Measurements from ENCODE around the gene ABCA9. TPM values are rescaled to one million over a fixed set of nuclear protein-coding genes. Genes with fewer than 3 reads are reported as not detected.
A peak's percentile ranks its signal among the peaks of the same experiment; 100 is the strongest.

ABCA9 gene
- total and polyA plus RNA-seq, 9 of the 15 experiments (the other 6 are each of a cell fraction or from before 2014, with no cell fraction given), result 0.04 TPM; not detected in 8

DNA sequence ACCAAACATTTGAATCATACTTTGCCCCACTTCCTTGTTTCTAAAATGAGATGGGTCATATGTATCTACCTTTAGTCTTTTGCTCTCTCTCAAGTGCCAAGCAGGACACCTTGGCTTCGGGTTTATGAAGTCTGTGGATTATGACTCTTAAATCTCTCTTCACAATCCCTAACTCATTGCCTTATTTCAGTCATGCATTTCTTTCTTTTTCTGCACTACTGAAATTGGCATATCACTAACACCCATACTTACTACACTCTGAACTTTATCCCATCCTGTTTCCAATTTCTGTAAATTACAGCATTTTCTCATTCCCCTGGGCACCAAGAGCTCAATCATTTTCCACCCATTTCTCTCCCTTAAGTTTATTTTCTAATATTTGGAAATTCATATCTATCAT lies 42.0 kb downstream of the ABCA9 start:
- no peaks in the 10 kb centered on the region for H3K36me3 ChIP-seq (ENCODE audit: control insufficient read depth, insufficient read depth, low read length)
- no peak overlapping the region for H3K4me3 ChIP-seq
- WGBS (ENCODE audit: insufficient coverage, low coverage, missing lambda C conversion rate), result 12% methylated on average over 1 of the region's 1 CpG
- DNase-seq (ENCODE audit: extremely low read depth in 1 of 4, low spot score in 3 of 4) (no peak), FAIRE-seq (no peak), ATAC-seq (no peak)
- peaks cover 0 to 2% of the 10 kb centered on the region in 2 experiments; a peak in 2 of 5 replicates for H3K4me1 ChIP-seq (replicated peaks in 1 of 2; ENCODE audit: control insufficient read depth in 2 of 2, insufficient read depth in 2 of 2, low read length in 2 of 2)
- H2AFZ ChIP-seq (ENCODE audit: low read depth, low read length), result 0 out of 2 replicates have a peak overlapping the region, but pooled peaks have one; percentile 47
- H3K79me2 ChIP-seq (ENCODE audit: control insufficient read depth, insufficient read depth, low read length), result no peaks in the 10 kb centered on the region
- no peaks in the 10 kb centered on the region for H3K9me1 ChIP-seq (ENCODE audit: control insufficient read depth, insufficient read depth, low read length)
- H3K27ac ChIP-seq (ENCODE audit: extremely low read depth, low read depth, low read length), result no peak overlapping the region
- ChIA-PET CTCF (ENCODE audit: low intra/inter-chr PET ratio) (no interaction called here), POLR2A (interaction anchor here (1.2 kb wide), 1 partner anchor 8 kb away, joined by 3 read pairs; no protein-coding TSS in a partner anchor)
- no peaks in the 10 kb centered on the region for H3K27me3 ChIP-seq (ENCODE audit: control insufficient read depth in 2 of 2, insufficient read depth in 2 of 2, low read length in 2 of 2)
- no peaks in the 10 kb centered on the region for H3K9me3 ChIP-seq (replicated peaks; ENCODE audit: control insufficient read depth, insufficient read depth, low read depth, low read length)
- no peaks in the 10 kb centered on the region for H4K20me1 ChIP-seq (replicated peaks; ENCODE audit: control insufficient read depth, insufficient read depth, low read length)
- BruUV-seq (replicated peaks), result no TSS peak
- intact Hi-C loops (cut with micrococcal nuclease), result no loop called here
- H3K4me2 ChIP-seq (ENCODE audit: insufficient read depth, low read length), result no peak overlapping the region
- in situ Hi-C loops (cut with MboI), result no loop called here
- no peak overlapping the region for H3K9ac ChIP-seq (ENCODE audit: insufficient read depth in 1 of 2, low read depth in 2 of 2, low read length in 2 of 2)
- TF ChIP-seq, protein P1, sequence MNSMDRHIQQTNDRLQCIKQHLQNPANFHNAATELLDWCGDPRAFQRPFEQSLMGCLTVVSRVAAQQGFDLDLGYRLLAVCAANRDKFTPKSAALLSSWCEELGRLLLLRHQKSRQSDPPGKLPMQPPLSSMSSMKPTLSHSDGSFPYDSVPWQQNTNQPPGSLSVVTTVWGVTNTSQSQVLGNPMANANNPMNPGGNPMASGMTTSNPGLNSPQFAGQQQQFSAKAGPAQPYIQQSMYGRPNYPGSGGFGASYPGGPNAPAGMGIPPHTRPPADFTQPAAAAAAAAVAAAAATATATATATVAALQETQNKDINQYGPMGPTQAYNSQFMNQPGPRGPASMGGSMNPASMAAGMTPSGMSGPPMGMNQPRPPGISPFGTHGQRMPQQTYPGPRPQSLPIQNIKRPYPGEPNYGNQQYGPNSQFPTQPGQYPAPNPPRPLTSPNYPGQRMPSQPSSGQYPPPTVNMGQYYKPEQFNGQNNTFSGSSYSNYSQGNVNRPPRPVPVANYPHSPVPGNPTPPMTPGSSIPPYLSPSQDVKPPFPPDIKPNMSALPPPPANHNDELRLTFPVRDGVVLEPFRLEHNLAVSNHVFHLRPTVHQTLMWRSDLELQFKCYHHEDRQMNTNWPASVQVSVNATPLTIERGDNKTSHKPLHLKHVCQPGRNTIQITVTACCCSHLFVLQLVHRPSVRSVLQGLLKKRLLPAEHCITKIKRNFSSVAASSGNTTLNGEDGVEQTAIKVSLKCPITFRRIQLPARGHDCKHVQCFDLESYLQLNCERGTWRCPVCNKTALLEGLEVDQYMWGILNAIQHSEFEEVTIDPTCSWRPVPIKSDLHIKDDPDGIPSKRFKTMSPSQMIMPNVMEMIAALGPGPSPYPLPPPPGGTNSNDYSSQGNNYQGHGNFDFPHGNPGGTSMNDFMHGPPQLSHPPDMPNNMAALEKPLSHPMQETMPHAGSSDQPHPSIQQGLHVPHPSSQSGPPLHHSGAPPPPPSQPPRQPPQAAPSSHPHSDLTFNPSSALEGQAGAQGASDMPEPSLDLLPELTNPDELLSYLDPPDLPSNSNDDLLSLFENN (IDR thresholded peaks at IDR 0.05; ENCODE audit: low read depth in 2 of 2, low read length in 2 of 2), result no peak
- no peak for TF ChIP-seq ETV1 (tag; conservative IDR thresholded peaks at IDR 0.05; ENCODE audit: low read depth)
- no peak for TF ChIP-seq ZC3H8 (IDR thresholded peaks at IDR 0.05)
- no peak for TF ChIP-seq FOS (IDR thresholded peaks at IDR 0.05; ENCODE audit: extremely low read depth, insufficient read length)
- TF ChIP-seq, protein P2, sequence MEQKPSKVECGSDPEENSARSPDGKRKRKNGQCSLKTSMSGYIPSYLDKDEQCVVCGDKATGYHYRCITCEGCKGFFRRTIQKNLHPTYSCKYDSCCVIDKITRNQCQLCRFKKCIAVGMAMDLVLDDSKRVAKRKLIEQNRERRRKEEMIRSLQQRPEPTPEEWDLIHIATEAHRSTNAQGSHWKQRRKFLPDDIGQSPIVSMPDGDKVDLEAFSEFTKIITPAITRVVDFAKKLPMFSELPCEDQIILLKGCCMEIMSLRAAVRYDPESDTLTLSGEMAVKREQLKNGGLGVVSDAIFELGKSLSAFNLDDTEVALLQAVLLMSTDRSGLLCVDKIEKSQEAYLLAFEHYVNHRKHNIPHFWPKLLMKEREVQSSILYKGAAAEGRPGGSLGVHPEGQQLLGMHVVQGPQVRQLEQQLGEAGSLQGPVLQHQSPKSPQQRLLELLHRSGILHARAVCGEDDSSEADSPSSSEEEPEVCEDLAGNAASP (IDR thresholded peaks at IDR 0.05), result no peak
- no peak for TF ChIP-seq ZNF24 (IDR thresholded peaks at IDR 0.05)
- no peak for TF ChIP-seq RFX1 (IDR thresholded peaks at IDR 0.05)
- no peak for TF ChIP-seq KAT8 (IDR thresholded peaks at IDR 0.05; ENCODE audit: low read depth)
- no peak for TF ChIP-seq ZNF124 (CRISPR knock-in tag; IDR thresholded peaks at IDR 0.05)
- TF ChIP-seq, protein P3, sequence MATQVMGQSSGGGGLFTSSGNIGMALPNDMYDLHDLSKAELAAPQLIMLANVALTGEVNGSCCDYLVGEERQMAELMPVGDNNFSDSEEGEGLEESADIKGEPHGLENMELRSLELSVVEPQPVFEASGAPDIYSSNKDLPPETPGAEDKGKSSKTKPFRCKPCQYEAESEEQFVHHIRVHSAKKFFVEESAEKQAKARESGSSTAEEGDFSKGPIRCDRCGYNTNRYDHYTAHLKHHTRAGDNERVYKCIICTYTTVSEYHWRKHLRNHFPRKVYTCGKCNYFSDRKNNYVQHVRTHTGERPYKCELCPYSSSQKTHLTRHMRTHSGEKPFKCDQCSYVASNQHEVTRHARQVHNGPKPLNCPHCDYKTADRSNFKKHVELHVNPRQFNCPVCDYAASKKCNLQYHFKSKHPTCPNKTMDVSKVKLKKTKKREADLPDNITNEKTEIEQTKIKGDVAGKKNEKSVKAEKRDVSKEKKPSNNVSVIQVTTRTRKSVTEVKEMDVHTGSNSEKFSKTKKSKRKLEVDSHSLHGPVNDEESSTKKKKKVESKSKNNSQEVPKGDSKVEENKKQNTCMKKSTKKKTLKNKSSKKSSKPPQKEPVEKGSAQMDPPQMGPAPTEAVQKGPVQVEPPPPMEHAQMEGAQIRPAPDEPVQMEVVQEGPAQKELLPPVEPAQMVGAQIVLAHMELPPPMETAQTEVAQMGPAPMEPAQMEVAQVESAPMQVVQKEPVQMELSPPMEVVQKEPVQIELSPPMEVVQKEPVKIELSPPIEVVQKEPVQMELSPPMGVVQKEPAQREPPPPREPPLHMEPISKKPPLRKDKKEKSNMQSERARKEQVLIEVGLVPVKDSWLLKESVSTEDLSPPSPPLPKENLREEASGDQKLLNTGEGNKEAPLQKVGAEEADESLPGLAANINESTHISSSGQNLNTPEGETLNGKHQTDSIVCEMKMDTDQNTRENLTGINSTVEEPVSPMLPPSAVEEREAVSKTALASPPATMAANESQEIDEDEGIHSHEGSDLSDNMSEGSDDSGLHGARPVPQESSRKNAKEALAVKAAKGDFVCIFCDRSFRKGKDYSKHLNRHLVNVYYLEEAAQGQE (IDR thresholded peaks at IDR 0.05; ENCODE audit: borderline replicate concordance), result no peak
- TF ChIP-seq, protein P3 (CRISPR knock-in tag; IDR thresholded peaks at IDR 0.05; ENCODE audit: low read depth), result no peak
- TF ChIP-seq LARP7 (IDR thresholded peaks at IDR 0.05), result no peak
